ENCODE results near the gene ZBTB32. TPM values are rescaled to one million over a fixed set of nuclear protein-coding genes. Genes with fewer than 3 reads are reported as not detected.

ZBTB32 gene
- polyA plus RNA-seq, 4 donors = 0.22 to 0.35 TPM; not detected in 2

DNA sequence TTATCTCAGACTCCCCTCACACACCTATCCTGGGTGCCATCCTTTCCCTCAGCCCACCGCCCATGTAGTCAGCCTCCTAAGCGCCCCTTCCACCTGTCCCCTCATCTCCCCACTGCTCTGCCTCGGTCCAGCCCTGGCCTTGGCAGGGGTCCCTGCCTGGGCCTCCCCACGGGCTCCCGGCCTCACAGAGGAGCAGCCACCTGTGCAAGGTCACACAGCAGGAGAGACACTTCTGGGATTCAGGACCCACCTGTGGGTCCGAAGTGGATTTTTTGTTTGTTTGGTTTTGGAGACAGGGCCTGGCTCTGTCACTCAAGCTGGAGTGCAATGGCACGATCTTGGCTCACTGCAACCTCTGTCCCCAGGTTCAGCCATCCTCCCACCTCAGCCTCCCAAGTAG lies 38.8 kb upstream of the ZBTB32 start:
- DNase-seq = no peak
- Histone ChIP-seq H3K27ac (ENCODE audit: low read depth in 1 of 3, low read length in 2 of 3) (no peak overlapping the region), H3K36me3 (ENCODE audit: control insufficient read depth in 3 of 3, insufficient read depth in 2 of 3, low read depth in 1 of 3, low read length in 3 of 3) (peaks cover 0 to 17% (median 8%) of the 10 kb centered on the region in 3 donors), H3K27me3 (ENCODE audit: control insufficient read depth in 3 of 3, insufficient read depth in 3 of 3, low read length in 3 of 3) (peaks cover 0 to 6% (median 2%) of the 10 kb centered on the region in 3 donors), H3K9me3 (ENCODE audit: control insufficient read depth in 2 of 2, insufficient read depth in 1 of 2, low read depth in 1 of 2, low read length in 1 of 2) (no peaks in the 10 kb centered on the region), H3K4me1 (ENCODE audit: control insufficient read depth in 3 of 3, insufficient read depth in 2 of 3, low read depth in 1 of 3, low read length in 2 of 3) (no peaks in the 10 kb centered on the region), H3K4me3 (ENCODE audit: low read depth in 1 of 3, low read length in 3 of 3) (no peak overlapping the region)
- WGBS, 3 donors = 74 to 81% (median 81%) methylated on average over 7 of the region's 7 CpGs
- FAIRE-seq = no peak

DNA sequence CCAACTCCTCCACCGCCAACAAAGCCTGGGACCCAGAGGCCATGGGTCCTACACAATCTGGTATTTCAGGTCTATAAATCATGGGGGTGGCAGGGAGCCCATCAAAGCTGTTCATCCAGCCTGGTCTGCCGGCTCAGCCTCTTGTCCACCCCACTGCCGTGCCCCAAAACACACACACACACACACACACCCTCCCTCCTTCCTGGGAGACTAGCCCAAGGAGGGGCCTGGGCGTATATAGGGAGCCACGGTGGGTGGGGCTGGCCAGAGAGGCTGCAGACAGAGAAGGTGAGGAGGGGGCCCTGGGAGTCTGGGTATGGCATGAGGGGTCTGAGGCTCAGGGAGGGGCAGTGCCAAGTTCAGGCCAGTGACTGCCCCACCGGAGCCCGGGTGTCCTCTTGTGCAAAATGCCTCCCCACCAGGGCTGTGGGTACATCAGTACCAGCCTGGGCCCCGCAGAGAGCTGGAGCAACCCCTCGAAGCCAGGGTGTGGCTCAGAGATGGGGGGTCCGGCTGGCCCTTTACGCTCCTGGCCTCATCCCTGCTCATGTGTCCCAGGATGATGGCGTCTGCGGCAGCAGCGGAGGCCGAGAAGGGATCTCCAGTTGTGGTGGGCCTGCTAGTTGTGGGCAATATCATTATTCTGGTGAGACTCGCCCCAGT lies 38.0 kb upstream of the ZBTB32 start, which contains the start of gene UPK1A:
UPK1A (plus strand) TSS at position 267 of the 663 bp plus-strand sequence; CDS start at position 563, 296 bp downstream.
- H3K4me1 ChIP-seq (ENCODE audit: control insufficient read depth in 3 of 3, insufficient read depth in 2 of 3, low read depth in 1 of 3, low read length in 2 of 3) = no peaks in the 10 kb centered on the region
- DNase-seq = peak in 1 of 2 donors; percentile 7
- peaks cover 0 to 13% (median 6%) of the 10 kb centered on the region in 3 donors for H3K36me3 ChIP-seq (ENCODE audit: control insufficient read depth in 3 of 3, insufficient read depth in 2 of 3, low read depth in 1 of 3, low read length in 3 of 3)
- peaks cover 0 to 6% (median 5%) of the 10 kb centered on the region in 3 donors for H3K27me3 ChIP-seq (ENCODE audit: control insufficient read depth in 3 of 3, insufficient read depth in 3 of 3, low read length in 3 of 3)
- H3K27ac ChIP-seq (ENCODE audit: low read depth in 1 of 3, low read length in 2 of 3) = no peak within 1 kb of the TSS
- no peak within 1 kb of the TSS for H3K4me3 ChIP-seq (ENCODE audit: low read depth in 1 of 3, low read length in 3 of 3)
- FAIRE-seq = no peak
- no peaks in the 10 kb centered on the region for H3K9me3 ChIP-seq (ENCODE audit: control insufficient read depth in 2 of 2, insufficient read depth in 1 of 2, low read depth in 1 of 2, low read length in 1 of 2)
- WGBS, 3 donors = 51 to 66% (median 58%) methylated on average over 16 of the region's 16 CpGs

DNA sequence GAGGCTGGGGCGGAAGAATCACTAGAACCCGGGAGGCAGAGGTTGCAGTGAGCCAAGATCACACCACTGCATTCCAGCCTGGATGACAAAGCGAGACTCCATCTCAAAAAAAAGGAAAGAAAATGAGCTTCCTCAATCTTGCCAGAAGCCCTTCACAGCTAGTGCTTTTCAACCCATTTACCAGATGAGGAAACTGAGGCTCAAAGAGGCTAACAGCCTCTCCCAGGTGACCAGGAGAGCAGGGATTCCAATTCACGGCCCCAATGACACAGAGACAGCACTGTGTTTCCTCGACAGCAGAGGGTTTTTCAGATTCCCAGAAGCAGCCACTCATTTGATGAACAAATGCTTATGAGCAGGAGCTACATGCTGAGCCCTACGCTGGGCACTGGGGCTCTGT lies 34.8 kb upstream of the ZBTB32 start:
- H3K4me3 ChIP-seq (ENCODE audit: low read depth in 1 of 3, low read length in 3 of 3) = no peak overlapping the region
- no peak for DNase-seq
- no peaks in the 10 kb centered on the region for H3K9me3 ChIP-seq (ENCODE audit: control insufficient read depth in 2 of 2, insufficient read depth in 1 of 2, low read depth in 1 of 2, low read length in 1 of 2)
- no peaks in the 10 kb centered on the region for H3K4me1 ChIP-seq (ENCODE audit: control insufficient read depth in 3 of 3, insufficient read depth in 2 of 3, low read depth in 1 of 3, low read length in 2 of 3)
- 50 to 74% (median 51%) methylated on average over 6 of the region's 6 CpGs for WGBS, 3 donors
- H3K27me3 ChIP-seq (ENCODE audit: control insufficient read depth in 3 of 3, insufficient read depth in 3 of 3, low read length in 3 of 3) = peaks cover 0 to 20% (median 8%) of the 10 kb centered on the region in 3 donors
- no peak for FAIRE-seq
- H3K27ac ChIP-seq (ENCODE audit: low read depth in 1 of 3, low read length in 2 of 3) = no peak overlapping the region
- peaks cover 0 to 6% (median 4%) of the 10 kb centered on the region in 3 donors for H3K36me3 ChIP-seq (ENCODE audit: control insufficient read depth in 3 of 3, insufficient read depth in 2 of 3, low read depth in 1 of 3, low read length in 3 of 3)

DNA sequence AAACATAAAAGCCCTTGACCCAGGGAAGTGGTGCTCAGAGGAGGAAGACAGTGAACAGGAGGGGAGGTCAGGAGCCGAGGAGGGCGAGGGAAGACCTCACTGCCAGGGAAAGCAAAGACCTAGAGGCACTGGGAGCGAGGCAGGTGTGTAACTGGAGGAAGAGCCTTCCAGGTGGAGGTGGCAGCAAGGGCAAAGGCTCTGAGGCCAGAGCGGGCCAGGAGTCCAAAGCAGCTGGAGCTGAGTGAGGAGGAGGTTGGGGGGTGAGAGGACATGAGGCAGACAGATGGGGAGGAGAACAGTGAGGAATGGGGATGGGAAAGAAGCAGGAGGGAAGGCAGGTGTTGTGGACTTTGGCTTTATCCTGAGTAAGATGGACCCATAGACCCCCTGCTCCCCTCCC lies 34.4 kb upstream of the ZBTB32 start:
- WGBS, 3 donors = 14 to 47% (median 33%) methylated on average over 4 of the region's 4 CpGs
- Histone ChIP-seq H3K36me3 (ENCODE audit: control insufficient read depth in 3 of 3, insufficient read depth in 2 of 3, low read depth in 1 of 3, low read length in 3 of 3) (peaks cover 0 to 6% (median 3%) of the 10 kb centered on the region in 3 donors), H3K4me3 (ENCODE audit: low read depth in 1 of 3, low read length in 3 of 3) (no peak overlapping the region), H3K9me3 (ENCODE audit: control insufficient read depth in 2 of 2, insufficient read depth in 1 of 2, low read depth in 1 of 2, low read length in 1 of 2) (no peaks in the 10 kb centered on the region), H3K4me1 (ENCODE audit: control insufficient read depth in 3 of 3, insufficient read depth in 2 of 3, low read depth in 1 of 3, low read length in 2 of 3) (no peaks in the 10 kb centered on the region), H3K27ac (ENCODE audit: low read depth in 1 of 3, low read length in 2 of 3) (no peak overlapping the region), H3K27me3 (ENCODE audit: control insufficient read depth in 3 of 3, insufficient read depth in 3 of 3, low read length in 3 of 3) (peaks cover 0 to 20% (median 8%) of the 10 kb centered on the region in 3 donors)
- FAIRE-seq = no peak
- peak; percentile 25 to 56 for DNase-seq

DNA sequence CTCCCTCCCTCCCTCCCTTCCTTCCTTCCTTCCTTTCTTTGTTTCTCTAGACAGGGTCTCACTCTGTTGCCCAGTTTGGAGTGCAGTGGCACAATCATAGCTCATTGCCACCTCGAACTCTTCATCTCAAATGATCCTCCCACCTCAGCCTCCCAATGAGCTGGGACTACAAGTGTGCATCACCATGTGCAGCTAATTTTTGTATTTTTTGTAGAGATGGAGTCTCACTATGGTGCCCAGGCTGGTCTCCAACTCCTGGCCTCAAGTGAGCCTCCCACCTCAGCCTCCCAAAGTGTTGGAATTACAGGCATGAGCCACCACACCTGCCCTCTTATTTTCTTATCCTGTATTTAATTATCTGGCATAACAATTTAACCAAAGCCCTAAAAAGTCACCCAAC lies 33.7 kb upstream of the ZBTB32 start:
- no peaks in the 10 kb centered on the region for H3K4me1 ChIP-seq (ENCODE audit: control insufficient read depth in 3 of 3, insufficient read depth in 2 of 3, low read depth in 1 of 3, low read length in 2 of 3)
- H3K36me3 ChIP-seq (ENCODE audit: control insufficient read depth in 3 of 3, insufficient read depth in 2 of 3, low read depth in 1 of 3, low read length in 3 of 3) = peaks cover 0 to under 1% (median under 1%) of the 10 kb centered on the region in 3 donors
- no peak for FAIRE-seq
- peaks cover 0 to 20% (median 8%) of the 10 kb centered on the region in 3 donors for H3K27me3 ChIP-seq (ENCODE audit: control insufficient read depth in 3 of 3, insufficient read depth in 3 of 3, low read length in 3 of 3)
- no peak overlapping the region for H3K27ac ChIP-seq (ENCODE audit: low read depth in 1 of 3, low read length in 2 of 3)
- 15 to 70% (median 50%) methylated on average over 1 of the region's 1 CpG for WGBS, 3 donors
- no peak overlapping the region for H3K4me3 ChIP-seq (ENCODE audit: low read depth in 1 of 3, low read length in 3 of 3)
- DNase-seq = no peak
- H3K9me3 ChIP-seq (ENCODE audit: control insufficient read depth in 2 of 2, insufficient read depth in 1 of 2, low read depth in 1 of 2, low read length in 1 of 2) = no peaks in the 10 kb centered on the region

DNA sequence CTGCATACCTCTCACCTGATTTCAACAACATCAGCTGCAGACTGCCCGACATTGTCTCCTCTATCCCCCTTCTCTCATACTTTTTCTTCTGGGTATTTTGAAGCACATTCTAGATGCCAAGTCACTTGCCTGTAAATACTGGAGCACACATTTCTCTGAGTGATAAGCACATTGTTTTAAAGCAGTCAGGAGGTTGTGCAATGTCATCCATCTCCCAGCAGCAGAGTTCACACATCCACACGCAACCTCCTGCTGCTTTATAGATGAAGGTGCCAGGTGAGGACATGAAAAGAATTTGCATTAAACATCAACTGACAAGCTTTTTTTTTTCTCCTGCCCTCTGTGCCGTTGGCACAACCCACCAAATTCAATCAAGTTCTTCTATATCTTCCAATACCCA lies 32.5 kb upstream of the ZBTB32 start:
- no peak overlapping the region for H3K4me3 ChIP-seq (ENCODE audit: low read depth in 1 of 3, low read length in 3 of 3)

DNA sequence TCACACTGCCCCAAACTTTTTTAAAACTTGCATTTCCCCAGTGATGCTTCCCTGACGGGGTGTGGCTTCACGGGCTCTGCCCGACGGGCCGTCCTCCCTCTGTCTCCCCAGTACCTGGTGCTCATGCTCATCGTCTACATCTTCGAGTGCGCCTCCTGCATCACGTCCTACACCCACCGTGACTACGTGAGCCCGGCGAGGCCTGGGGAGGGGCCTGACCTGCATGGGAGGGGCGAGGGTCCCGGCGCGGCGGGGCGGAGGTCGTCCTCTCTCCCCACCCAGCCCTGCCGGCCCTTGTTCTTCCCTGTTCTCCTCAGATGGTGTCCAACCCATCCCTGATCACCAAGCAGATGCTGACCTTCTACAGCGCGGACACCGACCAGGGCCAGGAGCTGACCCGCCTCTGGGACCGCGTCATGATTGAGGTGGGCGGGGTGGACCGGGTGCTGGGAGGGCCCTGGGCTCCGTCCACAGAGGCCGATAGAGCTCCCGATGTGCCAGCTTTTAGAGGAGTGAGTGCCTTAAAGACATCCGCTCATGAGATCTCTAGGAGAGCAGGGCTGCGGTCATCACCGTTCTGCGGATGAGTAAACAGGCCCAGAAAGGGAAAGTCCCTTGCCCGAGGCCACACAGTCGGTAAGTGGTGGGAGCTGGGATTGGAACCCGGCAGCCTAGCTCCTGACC lies 31.1 kb upstream of the ZBTB32 start:
- Histone ChIP-seq H3K4me1 (ENCODE audit: control insufficient read depth in 3 of 3, insufficient read depth in 2 of 3, low read depth in 1 of 3, low read length in 2 of 3) (no peaks in the 10 kb centered on the region), H3K9me3 (ENCODE audit: control insufficient read depth in 2 of 2, insufficient read depth in 1 of 2, low read depth in 1 of 2, low read length in 1 of 2) (no peaks in the 10 kb centered on the region), H3K27me3 (ENCODE audit: control insufficient read depth in 3 of 3, insufficient read depth in 3 of 3, low read length in 3 of 3) (peaks cover 0 to 20% (median 8%) of the 10 kb centered on the region in 3 donors), H3K36me3 (ENCODE audit: control insufficient read depth in 3 of 3, insufficient read depth in 2 of 3, low read depth in 1 of 3, low read length in 3 of 3) (no peaks in the 10 kb centered on the region), H3K27ac (ENCODE audit: low read depth in 1 of 3, low read length in 2 of 3) (no peak overlapping the region), H3K4me3 (ENCODE audit: low read depth in 1 of 3, low read length in 3 of 3) (no peak overlapping the region)
- DNase-seq (peak in 1 of 2 donors; percentile 25), FAIRE-seq (no peak)
- WGBS, 3 donors = 2 to 4% (median 2%) methylated on average over 34 to 39 of the region's 39 CpGs

More for the DNA sequence above, 32.5 kb upstream of the ZBTB32 start:
- no peaks in the 10 kb centered on the region for H3K36me3 ChIP-seq (ENCODE audit: control insufficient read depth in 3 of 3, insufficient read depth in 2 of 3, low read depth in 1 of 3, low read length in 3 of 3)
- no peak for FAIRE-seq
- peak; percentile 33 to 46 for DNase-seq
- peaks cover 0 to 20% (median 8%) of the 10 kb centered on the region in 3 donors for H3K27me3 ChIP-seq (ENCODE audit: control insufficient read depth in 3 of 3, insufficient read depth in 3 of 3, low read length in 3 of 3)
- 11 to 37% (median 19%) methylated on average over 3 of the region's 3 CpGs for WGBS, 3 donors
- no peaks in the 10 kb centered on the region for H3K9me3 ChIP-seq (ENCODE audit: control insufficient read depth in 2 of 2, insufficient read depth in 1 of 2, low read depth in 1 of 2, low read length in 1 of 2)
- no peaks in the 10 kb centered on the region for H3K4me1 ChIP-seq (ENCODE audit: control insufficient read depth in 3 of 3, insufficient read depth in 2 of 3, low read depth in 1 of 3, low read length in 2 of 3)
- H3K27ac ChIP-seq (ENCODE audit: low read depth in 1 of 3, low read length in 2 of 3) = no peak overlapping the region

DNA sequence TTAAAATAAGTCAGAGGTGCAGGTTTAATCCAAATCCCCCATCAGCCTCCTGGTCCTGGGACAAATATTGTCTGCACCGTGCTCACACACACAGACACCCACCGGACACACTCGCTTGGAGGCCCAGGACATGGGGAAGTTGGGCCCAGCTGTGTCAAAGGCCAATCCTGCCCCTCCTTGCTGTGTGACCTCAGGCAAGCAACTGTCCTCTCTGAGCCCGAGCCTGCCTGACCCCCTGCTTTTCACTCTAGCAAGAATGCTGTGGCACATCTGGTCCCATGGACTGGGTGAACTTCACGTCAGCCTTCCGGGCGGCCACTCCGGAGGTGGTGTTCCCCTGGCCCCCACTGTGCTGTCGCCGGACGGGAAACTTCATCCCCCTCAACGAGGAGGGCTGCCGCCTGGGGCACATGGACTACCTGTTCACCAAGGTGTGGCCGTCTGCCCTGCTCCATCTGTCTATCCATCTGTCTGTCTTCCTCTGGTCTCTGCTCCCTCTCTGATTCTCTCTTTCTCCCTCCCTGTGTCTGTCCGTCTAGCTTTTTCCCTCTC lies 28.7 kb upstream of the ZBTB32 start:
- no peak overlapping the region for H3K4me3 ChIP-seq (ENCODE audit: low read depth in 1 of 3, low read length in 3 of 3)
- FAIRE-seq (no peak), DNase-seq (no peak)
- no peak overlapping the region for H3K27ac ChIP-seq (ENCODE audit: low read depth in 1 of 3, low read length in 2 of 3)
- 70 to 78% (median 71%) methylated on average over 15 of the region's 15 CpGs for WGBS, 3 donors
- no peaks in the 10 kb centered on the region for H3K4me1 ChIP-seq (ENCODE audit: control insufficient read depth in 3 of 3, insufficient read depth in 2 of 3, low read depth in 1 of 3, low read length in 2 of 3)
- peaks cover 0 to 18% (median 2%) of the 10 kb centered on the region in 3 donors for H3K27me3 ChIP-seq (ENCODE audit: control insufficient read depth in 3 of 3, insufficient read depth in 3 of 3, low read length in 3 of 3)
- H3K9me3 ChIP-seq (ENCODE audit: control insufficient read depth in 2 of 2, insufficient read depth in 1 of 2, low read depth in 1 of 2, low read length in 1 of 2) = no peaks in the 10 kb centered on the region
- no peaks in the 10 kb centered on the region for H3K36me3 ChIP-seq (ENCODE audit: control insufficient read depth in 3 of 3, insufficient read depth in 2 of 3, low read depth in 1 of 3, low read length in 3 of 3)

Data from small intestine (tissue), 7 donors.